Mesenchymal stem cell (in vitro differentiated cells and primary cell): ENCODE results near the gene APCDD1.

Source experiments
- DNase-seq: peaks from one replicate; pipeline ENCODE4 v3.0.0-alpha.2; 2013
- H2AFZ ChIP-seq: one replicate; pipeline ENCODE4 v1.6.1; 2013; ENCODE audit warnings: low read depth, mild to moderate bottlenecking, control low read depth, inconsistent platforms, low read length, moderate library complexity
- H2AK5ac ChIP-seq: 2 replicates; pipeline ENCODE4 v1.6.1; 2013; ENCODE audit warnings: low read length, moderate library complexity, mild to moderate bottlenecking, inconsistent platforms; ENCODE audit not compliant: severe bottlenecking
- H2BK120ac ChIP-seq: one replicate; pipeline ENCODE4 v1.6.1; 2013; ENCODE audit warnings: low read depth, mild to moderate bottlenecking, inconsistent platforms, low read length, moderate library complexity
- H2BK12ac ChIP-seq, 2 experiments: one replicate each; pipeline ENCODE4 v1.6.1; 2013; ENCODE audit warnings: inconsistent platforms in 2 of 2, low read length in 2 of 2, mild to moderate bottlenecking in 2 of 2, moderate library complexity in 2 of 2, control low read depth in 1 of 2
- H2BK15ac ChIP-seq: one replicate; pipeline ENCODE4 v1.6.1; 2013; ENCODE audit warnings: mild to moderate bottlenecking, low read depth, inconsistent platforms; ENCODE audit not compliant: poor library complexity, severe bottlenecking
- H2BK5ac ChIP-seq: 2 replicates; pipeline ENCODE4 v1.6.1; 2013; ENCODE audit warnings: low read depth, mild to moderate bottlenecking, low read length, control low read depth, inconsistent platforms; ENCODE audit not compliant: poor library complexity, severe bottlenecking
- H3K14ac ChIP-seq, 2 experiments: one replicate each; pipeline ENCODE4 v1.6.1; 2013; ENCODE audit warnings: inconsistent platforms in 2 of 2, low read length in 2 of 2, control low read depth in 1 of 2, mild to moderate bottlenecking in 1 of 2, moderate library complexity in 1 of 2
- H3K18ac ChIP-seq, 2 experiments: one replicate each; pipeline ENCODE4 v1.6.1; 2013; ENCODE audit warnings: inconsistent platforms in 2 of 2, low read length in 2 of 2, control low read depth in 1 of 2, low read depth in 1 of 2, mild to moderate bottlenecking in 1 of 2
- H3K23ac ChIP-seq, 2 experiments: one replicate each; pipeline ENCODE4 v1.6.1; 2013; ENCODE audit warnings: inconsistent platforms in 2 of 2, low read length in 2 of 2, mild to moderate bottlenecking in 2 of 2, moderate library complexity in 2 of 2, control low read depth in 1 of 2
- H3K27ac ChIP-seq: 2 replicates; pipeline ENCODE4 v1.5.1; 2013; ENCODE audit warnings: mild to moderate bottlenecking, moderate library complexity, low read length, control low read depth, inconsistent platforms; ENCODE audit not compliant: poor library complexity, severe bottlenecking
- H3K27me3 ChIP-seq, 2 experiments: 2 replicates each; pipeline versions ENCODE4 v1.6.1 to v1.7.0; 2013; ENCODE audit warnings: low read length in 2 of 2, mild to moderate bottlenecking in 2 of 2, moderate library complexity in 2 of 2, control low read depth in 1 of 2, inconsistent platforms in 1 of 2; ENCODE audit not compliant: control insufficient read depth in 1 of 2, insufficient read depth in 1 of 2
- H3K36me3 ChIP-seq, 2 experiments: 2 replicates each; pipeline versions ENCODE4 v1.6.1 to v1.7.0; 2013; ENCODE audit warnings: low read length in 2 of 2, control low read depth in 1 of 2, inconsistent platforms in 1 of 2, low read depth in 1 of 2, mild to moderate bottlenecking in 1 of 2; ENCODE audit not compliant: insufficient read depth in 2 of 2, control insufficient read depth in 1 of 2
- H3K4ac ChIP-seq, 2 experiments: one replicate each; pipeline ENCODE4 v1.6.1; 2013; ENCODE audit warnings: inconsistent platforms in 2 of 2, low read length in 2 of 2, mild to moderate bottlenecking in 2 of 2, moderate library complexity in 2 of 2, control low read depth in 1 of 2, low read depth in 1 of 2
- H3K4me1 ChIP-seq: 2 replicates; pipeline ENCODE4 v1.6.1; 2013; ENCODE audit warnings: low read depth, low read length, control low read depth; ENCODE audit not compliant: control insufficient read depth, insufficient read depth
- H3K4me2 ChIP-seq: 2 replicates; pipeline ENCODE4 v1.6.1; 2013; ENCODE audit warnings: low read length, mild to moderate bottlenecking, inconsistent platforms; ENCODE audit not compliant: poor library complexity, severe bottlenecking
- H3K4me3 ChIP-seq, 2 experiments: 2 replicates each; pipeline versions ENCODE4 v1.5.1 to v1.7.0; 2013; ENCODE audit warnings: low read length in 2 of 2, mild to moderate bottlenecking in 2 of 2, control low read depth in 1 of 2, low read depth in 1 of 2; ENCODE audit not compliant: insufficient read depth in 1 of 2
- H3K79me1 ChIP-seq: replicated peaks from 2 replicates; pipeline ENCODE4 v1.6.1; 2013; ENCODE audit warnings: mild to moderate bottlenecking, control low read depth, low read length, inconsistent platforms; ENCODE audit not compliant: poor library complexity, severe bottlenecking
- H3K9ac ChIP-seq: 2 replicates; pipeline ENCODE4 v1.7.0; 2013; ENCODE audit warnings: mild to moderate bottlenecking, low read length, moderate library complexity
- H3K9me3 ChIP-seq: 2 replicates; pipeline ENCODE4 v1.7.0; 2013; ENCODE audit warnings: mild to moderate bottlenecking, low read length; ENCODE audit not compliant: control insufficient read depth
- H4K8ac ChIP-seq: one replicate; pipeline ENCODE4 v1.6.1; 2013; ENCODE audit warnings: inconsistent platforms, mild to moderate bottlenecking, low read length, moderate library complexity
- H4K91ac ChIP-seq: one replicate; pipeline ENCODE4 v1.6.1; 2013; ENCODE audit warnings: mild to moderate bottlenecking, low read length, inconsistent platforms
- whole genome bisulfite sequencing: methylation state at CpG from one replicate; pipeline ENCODE4 v1.1.7; 2013; ENCODE audit warnings: mixed read lengths; 5-methylcytosine and 5-hydroxymethylcytosine counted together

Gene APCDD1

GRCh38 chr18:10431680-10432079 lies 22.8 kb upstream of the APCDD1 start:
- DNase-seq: no peak
- no peak overlapping the region for H3K4ac ChIP-seq
- peaks cover 0 to 6% of the 10 kb centered on the region in 2 experiments for H3K27me3 ChIP-seq
- 86% methylated on average over 2 of the region's 2 CpGs for WGBS
- H2BK12ac ChIP-seq: no peak overlapping the region
- no peak overlapping the region for H3K9ac ChIP-seq
- no peak overlapping the region for H3K4me3 ChIP-seq
- no peak overlapping the region for H3K27ac ChIP-seq
- no peak overlapping the region for H3K18ac ChIP-seq
- H4K91ac ChIP-seq: no peak overlapping the region
- H3K36me3 ChIP-seq: no peaks in the 10 kb centered on the region
- H3K14ac ChIP-seq: no peak overlapping the region
- H3K79me1 ChIP-seq: no peaks in the 10 kb centered on the region
- H2AFZ ChIP-seq: no peak overlapping the region
- no peaks in the 10 kb centered on the region for H3K9me3 ChIP-seq
- H2AK5ac ChIP-seq: no peak overlapping the region
- no peak overlapping the region for H3K23ac ChIP-seq
- no peak overlapping the region for H2BK120ac ChIP-seq
- no peaks in the 10 kb centered on the region for H3K4me1 ChIP-seq
- no peak overlapping the region for H3K4me2 ChIP-seq
- H2BK5ac ChIP-seq: no peak overlapping the region
- H4K8ac ChIP-seq: no peak overlapping the region
- no peak overlapping the region for H2BK15ac ChIP-seq

GRCh38 chr18:10432781-10433180 lies 21.7 kb upstream of the APCDD1 start:
- H3K4me3 ChIP-seq: no peak overlapping the region
- no peak overlapping the region for H2AK5ac ChIP-seq
- WGBS: 84% methylated on average over 5 of the region's 7 CpGs

DNA sequence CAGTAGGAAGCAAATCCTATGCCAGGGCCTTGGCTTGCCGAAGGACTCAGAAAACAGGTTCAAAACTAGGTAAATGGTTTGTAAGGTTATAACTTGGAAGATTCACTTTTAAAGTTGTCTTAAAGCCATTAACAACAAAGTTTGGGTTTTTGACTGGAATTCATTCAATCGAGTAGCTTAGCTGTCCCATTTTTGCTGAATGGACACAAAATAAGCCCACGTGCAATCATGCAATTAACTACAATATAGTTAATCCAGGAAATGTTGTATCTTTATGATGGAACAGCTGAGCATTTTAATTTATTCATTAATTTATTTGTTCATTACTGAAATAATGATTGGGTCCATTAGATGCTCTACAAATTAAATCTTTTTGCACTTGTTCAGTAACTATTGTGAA lies 18.3 kb upstream of the APCDD1 start:
- Histone ChIP-seq H3K4ac (no peak overlapping the region), H3K9ac (no peak overlapping the region), H3K23ac (no peak overlapping the region), H3K4me1 (no peaks in the 10 kb centered on the region), H4K8ac (no peak overlapping the region), H2BK5ac (no peak overlapping the region), H3K9me3 (no peaks in the 10 kb centered on the region), H2BK120ac (no peak overlapping the region), H3K36me3 (no peaks in the 10 kb centered on the region), H4K91ac (no peak overlapping the region), H3K4me3 (no peak overlapping the region), H3K4me2 (no peak overlapping the region), H3K79me1 (no peaks in the 10 kb centered on the region), H3K27ac (no peak overlapping the region), H2BK12ac (no peak overlapping the region), H2AFZ (no peak overlapping the region), H2BK15ac (no peak overlapping the region), H3K14ac (no peak overlapping the region), H3K18ac (no peak overlapping the region), H2AK5ac (no peak overlapping the region), H3K27me3 (peaks cover 0 to 20% of the 10 kb centered on the region in 2 experiments)
- DNase-seq: no peak
- WGBS: 100% methylated on average over 1 of the region's 3 CpGs

More at GRCh38 chr18:10432781-10433180, 21.7 kb upstream of the APCDD1 start:
- H3K4me1 ChIP-seq: no peaks in the 10 kb centered on the region
- H2BK15ac ChIP-seq: no peak overlapping the region
- peaks cover 0 to 3% of the 10 kb centered on the region in 2 experiments for H3K27me3 ChIP-seq
- H4K8ac ChIP-seq: no peak overlapping the region
- H3K23ac ChIP-seq: no peak overlapping the region
- DNase-seq: no peak
- no peak overlapping the region for H2BK12ac ChIP-seq
- no peak overlapping the region for H3K27ac ChIP-seq
- no peak overlapping the region for H3K9ac ChIP-seq
- H3K14ac ChIP-seq: no peak overlapping the region
- no peak overlapping the region for H2BK120ac ChIP-seq
- H2AFZ ChIP-seq: no peak overlapping the region
- no peak overlapping the region for H3K4ac ChIP-seq
- H2BK5ac ChIP-seq: no peak overlapping the region
- H3K4me2 ChIP-seq: no peak overlapping the region
- no peak overlapping the region for H4K91ac ChIP-seq
- no peaks in the 10 kb centered on the region for H3K9me3 ChIP-seq
- no peaks in the 10 kb centered on the region for H3K79me1 ChIP-seq
- H3K36me3 ChIP-seq: no peaks in the 10 kb centered on the region
- H3K18ac ChIP-seq: no peak overlapping the region

DNA sequence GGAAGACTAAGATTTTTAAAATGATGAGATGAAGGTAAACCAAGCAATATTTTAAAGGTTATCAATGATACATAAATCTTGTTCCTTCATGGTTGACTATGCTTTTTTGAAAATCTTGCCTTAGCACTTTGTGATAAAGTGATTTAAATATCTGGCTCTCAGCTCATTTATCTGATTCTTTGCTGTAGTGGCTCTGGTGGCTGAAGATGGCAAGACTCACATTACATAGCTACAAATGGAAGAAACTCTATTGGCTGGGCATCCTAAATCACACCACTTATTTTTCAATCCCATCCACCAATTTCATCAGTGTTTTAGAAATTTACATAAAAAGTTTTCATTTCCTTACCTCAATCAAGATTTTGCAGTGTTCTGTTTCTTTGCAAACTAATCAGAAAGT lies 16.6 kb upstream of the APCDD1 start:
- no peak overlapping the region for H3K9ac ChIP-seq
- H2AFZ ChIP-seq: no peak overlapping the region
- H2AK5ac ChIP-seq: no peak overlapping the region
- no peak overlapping the region for H3K27ac ChIP-seq
- DNase-seq: no peak
- no peak overlapping the region for H3K18ac ChIP-seq
- no peak overlapping the region for H3K4me3 ChIP-seq
- no peak overlapping the region for H2BK5ac ChIP-seq
- no peaks in the 10 kb centered on the region for H3K4me1 ChIP-seq
- no peak overlapping the region for H4K8ac ChIP-seq
- no peak overlapping the region for H2BK12ac ChIP-seq
- no peak overlapping the region for H3K23ac ChIP-seq
- no peak overlapping the region for H2BK15ac ChIP-seq
- no peak overlapping the region for H4K91ac ChIP-seq
- H2BK120ac ChIP-seq: no peak overlapping the region
- peaks cover 0 to 30% of the 10 kb centered on the region in 2 experiments for H3K27me3 ChIP-seq
- H3K79me1 ChIP-seq: no peaks in the 10 kb centered on the region
- no peak overlapping the region for H3K4ac ChIP-seq
- no peaks in the 10 kb centered on the region for H3K36me3 ChIP-seq
- no peak overlapping the region for H3K14ac ChIP-seq
- H3K9me3 ChIP-seq: no peaks in the 10 kb centered on the region
- no peak overlapping the region for H3K4me2 ChIP-seq
